HK-2 (cell line): Measurements from ENCODE around the gene CLEC18C.
"Not testable (repeated sequence)": the region's sequence is repeated elsewhere in the genome, so short reads cannot be mapped to it uniquely, and the experiment has no call there.

Source experiments
- DNase-seq: peaks from one replicate; pipeline ENCODE4 v3.0.0-alpha.2; 2018; ENCODE audit not compliant: unreplicated experiment

CLEC18C gene

DNA sequence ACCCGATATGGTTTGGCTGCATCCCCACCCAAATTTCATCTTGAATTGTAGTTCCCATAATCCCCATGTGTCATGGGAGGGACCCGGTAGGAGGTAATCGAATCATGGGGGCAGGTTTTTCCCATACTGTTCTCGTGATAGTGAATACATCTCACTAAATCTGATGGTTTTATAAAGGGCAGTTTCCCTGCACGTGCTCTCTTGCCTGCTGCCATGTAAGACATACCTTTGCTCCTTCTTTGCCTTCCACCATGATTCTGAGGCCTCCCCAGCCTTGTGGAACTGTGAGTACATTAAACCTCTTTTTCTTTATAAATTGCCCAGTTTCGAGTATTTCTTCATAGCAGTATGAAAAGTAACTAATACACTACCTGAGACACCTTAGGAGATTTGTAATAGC is 32.8 kb downstream of the CLEC18C start:
- not testable (repeated sequence) for DNase-seq

DNA sequence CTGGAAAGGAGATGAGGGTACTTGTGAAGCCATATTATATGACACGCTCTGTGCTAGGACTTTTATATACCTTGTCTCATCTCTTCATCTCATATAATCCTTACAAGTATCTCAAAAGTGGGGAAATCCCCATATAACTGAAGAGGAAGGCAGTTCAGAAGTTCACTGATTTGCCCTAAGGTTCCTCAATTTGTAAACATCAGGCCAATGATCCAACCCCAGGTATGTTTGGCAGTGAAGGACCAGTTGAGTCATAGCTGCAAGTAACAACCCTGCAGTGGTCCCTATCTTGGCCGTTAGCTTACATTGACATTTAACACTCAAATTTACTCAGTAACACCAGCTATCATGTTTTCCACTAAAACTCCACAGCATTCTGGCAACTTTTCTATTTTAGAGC is 45.0 kb downstream of the CLEC18C start:
- DNase-seq = not testable (repeated sequence)

DNA sequence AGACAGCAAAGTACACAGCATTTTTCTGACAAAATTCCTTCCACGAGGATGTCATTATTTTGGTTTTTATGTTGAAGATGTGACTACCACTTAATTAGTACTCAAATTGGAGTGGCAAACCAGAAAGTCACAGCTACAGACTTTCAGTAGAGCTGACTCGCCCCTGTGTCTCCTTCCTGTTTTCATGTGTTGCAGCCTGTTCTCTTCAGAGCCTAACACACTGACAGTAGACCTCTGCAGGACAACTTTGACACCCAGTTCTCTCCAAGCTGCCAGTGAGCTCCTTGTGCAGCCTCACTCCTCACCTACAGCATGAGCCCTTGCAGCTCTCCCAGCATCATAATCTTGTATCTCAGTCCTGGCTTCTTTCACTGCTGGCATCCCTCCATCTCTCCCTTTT is 49.0 kb downstream of the CLEC18C start:
- not testable (repeated sequence) for DNase-seq

DNA sequence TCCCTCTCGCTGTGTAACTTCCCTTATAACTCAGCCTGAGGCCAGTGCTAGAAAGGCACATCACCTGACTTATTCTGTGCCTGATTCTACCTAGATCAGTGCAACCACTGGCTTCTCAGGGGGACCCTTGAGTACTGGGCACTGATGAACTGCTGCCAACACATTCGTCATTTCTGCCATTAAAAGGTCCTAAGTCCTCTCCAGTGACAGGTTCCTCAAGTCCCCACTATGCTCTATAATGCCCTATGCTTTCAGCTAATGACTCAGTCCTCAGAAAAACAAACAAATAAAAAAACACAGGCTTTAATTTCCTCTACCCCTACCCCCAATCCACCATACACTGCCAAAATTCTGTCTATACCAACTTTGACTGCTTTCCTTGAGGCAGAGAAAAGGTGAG is 49.6 kb downstream of the CLEC18C start:
- DNase-seq = not testable (repeated sequence)

DNA sequence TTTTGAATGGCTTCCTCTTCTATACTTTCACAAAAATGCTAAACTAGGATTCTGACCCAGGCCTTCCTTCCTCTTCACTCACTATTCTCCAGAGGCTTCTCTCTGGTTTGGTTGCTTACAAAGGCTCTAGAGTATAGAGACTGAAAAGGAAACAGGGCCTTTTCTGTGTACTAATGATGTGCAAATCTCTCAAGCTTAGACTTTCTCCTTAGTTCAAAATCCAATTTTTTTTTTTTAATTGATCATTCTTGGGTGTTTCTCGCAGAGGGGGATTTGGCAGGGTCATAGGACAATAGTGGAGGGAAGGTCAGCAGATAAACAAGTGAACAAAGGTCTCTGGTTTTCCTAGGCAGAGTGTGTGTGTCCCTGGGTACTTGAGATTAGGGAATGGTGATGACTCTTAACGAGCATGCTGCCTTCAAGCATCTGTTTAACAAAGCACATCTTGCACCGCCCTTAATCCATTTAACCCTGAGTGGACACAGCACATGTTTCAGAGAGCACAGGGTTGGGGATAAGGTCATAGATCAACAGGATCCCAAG is 50.5 kb downstream of the CLEC18C start:
- DNase-seq = not testable (repeated sequence)

DNA sequence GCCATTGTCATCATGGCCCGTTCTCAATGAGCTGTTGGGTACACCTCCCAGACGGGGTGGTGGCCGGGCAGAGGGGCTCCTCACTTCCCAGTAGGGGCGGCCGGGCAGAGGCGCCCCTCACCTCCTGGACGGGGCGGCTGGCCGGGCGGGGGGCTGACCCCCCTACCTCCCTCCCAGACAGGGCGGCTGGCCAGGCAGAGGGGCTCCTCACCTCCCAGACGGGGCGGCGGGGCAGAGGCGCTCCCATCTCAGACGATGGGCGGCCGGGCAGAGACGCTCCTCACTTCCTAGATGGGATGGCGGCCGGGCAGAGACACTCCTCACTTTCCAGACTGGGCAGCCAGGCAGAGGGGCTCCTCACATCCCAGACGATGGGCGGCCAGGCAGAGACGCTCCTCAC is 51.1 kb downstream of the CLEC18C start:
- not testable (repeated sequence) for DNase-seq

DNA sequence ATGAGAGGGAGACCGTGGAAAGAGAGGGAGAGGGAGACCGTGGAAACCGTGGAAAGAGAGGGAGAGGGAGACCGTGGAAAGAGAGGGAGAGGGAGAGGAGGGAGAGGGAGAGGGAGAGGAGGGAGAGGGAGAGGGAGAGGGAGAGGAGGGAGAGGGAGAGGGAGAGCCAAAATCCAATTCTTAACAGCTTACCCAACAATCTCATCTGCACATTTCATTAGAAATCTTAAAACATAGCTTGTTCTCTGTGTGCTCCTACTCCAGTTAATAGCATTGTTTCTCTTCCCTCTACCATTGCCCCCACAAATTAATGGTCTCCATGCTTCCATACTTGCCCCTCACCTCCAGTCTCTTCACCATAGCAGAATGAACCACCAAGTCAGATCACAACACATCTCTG is 51.8 kb downstream of the CLEC18C start:
- not testable (repeated sequence) for DNase-seq

DNA sequence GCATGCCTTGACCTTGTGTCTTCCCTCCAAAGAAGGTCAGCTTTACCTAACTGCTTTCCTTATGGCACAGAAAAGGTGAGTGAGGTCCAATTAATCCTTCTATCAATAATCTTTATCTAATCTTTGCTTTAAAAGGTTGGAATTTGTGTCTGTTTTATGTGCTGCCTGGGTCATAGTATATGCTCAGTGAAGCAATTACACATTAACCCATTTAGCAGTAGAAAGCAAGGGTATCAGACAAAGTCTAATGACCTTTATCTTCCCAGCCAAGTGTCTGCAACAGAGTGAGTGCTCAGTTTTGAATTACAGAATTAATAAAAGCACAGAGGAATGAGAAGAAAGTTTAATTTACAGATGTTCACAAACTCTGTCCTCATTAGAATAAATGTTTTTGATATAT is 52.4 kb downstream of the CLEC18C start:
- not testable (repeated sequence) for DNase-seq

DNA sequence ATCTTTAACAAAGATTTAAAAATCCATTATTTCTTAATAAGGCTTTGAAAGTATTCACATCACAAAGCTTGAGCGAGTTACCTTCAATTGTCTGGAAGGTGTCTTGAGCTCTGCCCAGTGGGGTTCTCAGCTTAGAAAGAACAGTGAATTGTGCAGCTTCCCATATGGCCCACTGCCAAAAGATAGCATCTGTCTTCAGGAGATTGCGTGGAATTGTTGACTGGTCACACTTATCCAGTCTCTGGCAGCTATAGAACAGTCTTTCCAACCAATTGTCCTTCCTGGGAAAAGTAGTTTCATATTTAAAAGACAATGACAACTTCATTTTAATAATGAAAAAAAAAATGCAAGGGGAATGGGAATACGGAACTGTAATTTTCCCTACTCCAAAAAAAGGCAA is 58.2 kb downstream of the CLEC18C start:
- DNase-seq = not testable (repeated sequence)
